ENCODE measurements around the gene PDS5A.
"Not testable (repeated sequence)": the region's sequence is repeated elsewhere in the genome, so short reads cannot be mapped to it uniquely, and the experiment has no call there.

Gene PDS5A

GRCh38 chr4:39820186-39820585 lies 157.5 kb downstream of the PDS5A start:
- no peak for DNase-seq

DNA sequence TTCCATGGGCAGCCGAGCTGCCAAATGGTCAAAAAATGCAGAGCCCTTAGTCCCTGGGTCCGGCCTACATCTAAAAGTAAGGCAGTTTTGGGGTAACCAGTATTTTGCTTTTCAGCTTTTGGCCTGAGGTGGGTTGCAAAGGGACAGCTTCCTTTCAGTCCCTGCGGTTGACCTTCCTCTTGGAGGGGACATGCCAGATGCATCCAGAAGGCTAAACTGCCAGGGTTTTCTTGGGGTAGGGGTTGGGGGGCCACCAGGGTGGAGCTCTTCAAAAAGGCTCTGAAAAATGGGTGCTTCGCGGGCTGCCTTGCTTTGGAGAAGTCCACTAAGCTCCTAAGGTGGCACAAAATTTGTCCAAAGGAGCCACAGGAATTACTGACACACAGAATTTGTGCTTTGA lies 159.1 kb downstream of the PDS5A start:
- no peak for DNase-seq

- DNase-seq: no peak
Measured at GRCh38 chr4:39814403-39815185, 163.1 kb downstream of the PDS5A start.

- not testable (repeated sequence) for DNase-seq
Measured at GRCh38 chr4:39813761-39814160, 163.9 kb downstream of the PDS5A start.

DNA sequence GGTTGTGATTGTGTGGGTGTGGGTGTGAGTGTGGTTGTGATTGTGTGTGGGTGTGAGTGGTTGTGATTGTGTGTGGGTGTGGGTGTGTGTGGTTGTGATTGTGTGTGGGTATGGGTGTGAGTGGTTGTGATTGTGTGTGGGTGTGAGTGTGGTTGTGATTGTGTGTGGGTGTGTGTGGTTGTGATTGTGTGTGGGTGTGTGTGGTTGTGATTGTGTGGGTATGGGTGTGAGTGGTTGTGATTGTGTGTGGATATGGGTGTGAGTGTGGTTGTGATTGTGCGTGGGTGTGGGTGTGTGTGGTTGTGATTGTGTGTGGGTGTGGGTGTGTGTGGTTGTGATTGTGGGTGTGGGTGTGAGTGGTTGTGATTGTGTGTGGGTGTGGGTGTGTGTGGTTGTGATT lies 164.7 kb downstream of the PDS5A start:
- not testable (repeated sequence) for DNase-seq

GRCh38 chr4:39812500-39812899 lies 165.2 kb downstream of the PDS5A start:
- DNase-seq: no peak

- no peak for DNase-seq
Measured at GRCh38 chr4:39808231-39808749, 169.4 kb downstream of the PDS5A start.

DNA sequence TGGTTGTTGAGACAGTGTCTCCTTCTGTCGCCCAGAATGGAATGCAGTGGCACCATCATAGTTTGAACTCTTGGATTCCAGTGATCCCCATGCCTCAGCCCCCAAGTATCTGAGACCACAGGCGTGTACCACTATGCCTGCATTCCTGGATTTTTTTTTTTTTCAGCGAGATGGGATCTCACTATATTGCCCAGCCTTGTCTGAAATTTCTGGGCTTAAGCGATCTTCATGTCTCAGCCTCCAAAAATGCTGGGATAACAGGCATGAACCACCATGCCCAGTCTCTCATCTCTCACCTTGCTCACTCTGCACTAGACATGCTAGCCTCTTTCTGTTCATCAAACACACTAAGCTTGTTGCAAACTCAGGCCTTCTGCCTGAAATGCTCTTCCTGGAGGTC lies 175.7 kb downstream of the PDS5A start:
- no peak for DNase-seq

GRCh38 chr4:39792976-39793375 lies 184.7 kb downstream of the PDS5A start:
- not testable (repeated sequence) for DNase-seq

GRCh38 chr4:39792529-39792928 lies 185.2 kb downstream of the PDS5A start:
- DNase-seq: no peak

GRCh38 chr4:39792128-39792527 lies 185.6 kb downstream of the PDS5A start:
- no peak for DNase-seq

DNA sequence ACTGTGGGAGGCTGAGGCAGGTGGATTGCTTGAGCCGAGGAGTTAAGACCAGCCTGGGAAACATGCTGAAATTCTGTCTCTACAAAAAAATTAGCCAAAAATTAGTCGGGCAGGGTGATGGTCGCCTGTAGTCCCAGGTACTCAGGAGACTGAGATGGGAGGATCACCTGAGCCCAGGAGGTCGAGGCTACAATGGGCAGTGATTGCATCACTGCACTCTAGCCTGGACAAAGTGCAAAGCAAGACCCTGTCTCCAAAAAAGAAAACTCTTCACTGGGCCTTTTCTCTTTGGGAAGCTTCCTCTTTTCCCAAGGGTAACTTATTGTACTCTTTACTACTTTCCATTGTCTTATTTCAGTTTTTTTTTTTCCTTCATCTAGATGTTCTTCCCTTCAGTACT lies 190.9 kb downstream of the PDS5A start:
- no peak for DNase-seq

DNA sequence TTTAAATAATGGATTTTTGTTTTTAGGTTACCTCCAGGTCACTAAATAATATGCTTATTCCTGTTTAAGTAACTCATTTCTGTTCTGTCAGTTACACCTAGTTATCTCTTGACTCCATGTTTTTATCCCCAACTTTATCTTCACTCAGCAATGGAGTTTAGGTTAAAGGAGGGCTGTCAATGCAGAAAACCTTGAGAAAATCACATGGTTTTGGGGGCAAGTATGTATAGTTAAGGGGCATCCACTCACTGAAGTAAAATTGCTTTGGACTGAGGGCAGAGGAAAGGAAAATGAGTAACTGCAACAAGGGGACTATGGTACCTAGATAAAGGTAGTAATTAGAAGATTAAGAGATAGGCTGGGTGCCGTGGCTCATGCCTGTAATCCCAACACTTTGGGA lies 192.6 kb downstream of the PDS5A start:
- DNase-seq: no peak

DNA sequence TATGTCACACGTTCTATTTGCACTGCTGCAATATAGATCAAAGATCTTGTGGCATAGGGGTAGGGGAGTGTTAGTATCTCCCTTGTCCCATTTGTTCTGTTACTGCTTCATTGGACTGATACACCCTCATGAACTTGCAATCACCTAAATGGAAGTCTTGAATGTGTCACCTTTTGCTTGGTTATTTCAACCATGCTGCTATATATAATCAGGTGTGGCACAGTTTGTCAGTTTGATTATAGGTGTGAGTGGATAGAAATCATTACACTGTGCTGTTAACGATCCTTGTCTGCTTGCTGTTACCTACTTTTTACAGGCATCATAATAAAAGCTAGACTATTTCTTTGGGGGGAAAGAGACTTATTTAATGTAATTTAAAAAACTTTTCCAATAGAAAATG lies 195.7 kb downstream of the PDS5A start:
- not testable (repeated sequence) for DNase-seq
